Neural cell (in vitro differentiated cells): ENCODE results near the gene NUP155. TPM values are rescaled to one million over a fixed set of nuclear protein-coding genes. Genes with fewer than 3 reads are reported as not detected.

ENCODE experiments used
- H2AFZ ChIP-seq: fragments of 200-600, 300-800 bp; sonication (generic), shearing (Covaris generic); 2 replicates; pipeline ENCODE4 v1.6.0; 2014; ENCODE audit warnings: low read depth, mild to moderate bottlenecking, antibody characterized with exemption, low read length, moderate library complexity
- H3F3A ChIP-seq: fragments of 200-600 bp; shearing (Covaris generic); 2 replicates; pipeline ENCODE4 v1.6.1; 2016; ENCODE audit warnings: mild to moderate bottlenecking, moderate library complexity, mixed read lengths, antibody characterized with exemption, low read length; ENCODE audit not compliant: insufficient read depth, poor library complexity, severe bottlenecking
- H3K27ac ChIP-seq: fragments of 200-600, 300-800 bp; sonication (generic), shearing (Covaris generic); 2 replicates; pipeline ENCODE4 v1.5.1; 2014; ENCODE audit warnings: mild to moderate bottlenecking, low read length, moderate library complexity
- H3K27me3 ChIP-seq: fragments of 300-800, 200-600 bp; sonication (generic), shearing (Covaris generic); 2 replicates; pipeline ENCODE4 v1.6.0; 2014; ENCODE audit warnings: mild to moderate bottlenecking, low read depth, low read length, moderate library complexity; ENCODE audit not compliant: insufficient read depth
- H3K36me3 ChIP-seq: fragments of 300-800, 200-600 bp; sonication (generic), shearing (Covaris generic); 2 replicates; pipeline ENCODE4 v1.5.1; 2014; ENCODE audit warnings: mild to moderate bottlenecking, antibody characterized with exemption, low read length, moderate library complexity; ENCODE audit not compliant: insufficient read depth
- H3K4me2 ChIP-seq: fragments of 300-800, 200-600 bp; sonication (generic), shearing (Covaris generic); 2 replicates; pipeline ENCODE4 v1.6.0; 2014; ENCODE audit warnings: mild to moderate bottlenecking, low read length
- H3K4me3 ChIP-seq: fragments of 300-800, 200-600 bp; sonication (generic), shearing (Covaris generic); 2 replicates; pipeline ENCODE4 v1.5.1; 2014; ENCODE audit warnings: mild to moderate bottlenecking, low read length, moderate library complexity
- H3K79me2 ChIP-seq: fragments of 200-600 bp; shearing (Covaris generic); replicated peaks from 2 replicates; pipeline ENCODE4 v1.6.0; 2014; ENCODE audit warnings: mild to moderate bottlenecking, low read length, moderate library complexity; ENCODE audit not compliant: insufficient read depth
- H3K9ac ChIP-seq: fragments of 300-800, 200-600 bp; sonication (generic), shearing (Covaris generic); 2 replicates; pipeline ENCODE4 v1.6.1; 2016; ENCODE audit warnings: mild to moderate bottlenecking, low read length, mixed read lengths
- H3K9me2 ChIP-seq: fragments of 200-600 bp; shearing (Covaris generic); 2 replicates; pipeline ENCODE4 v1.6.1; 2016; ENCODE audit warnings: mild to moderate bottlenecking, low read length, mixed read lengths; ENCODE audit not compliant: insufficient read depth
- H3K9me3 ChIP-seq: fragments of 200-600, 300-800 bp; sonication (generic), shearing (Covaris generic); 2 replicates; pipeline ENCODE4 v1.6.1; 2016; ENCODE audit warnings: mild to moderate bottlenecking, mixed run types, low read length, moderate library complexity, mixed read lengths
- H4K20me1 ChIP-seq: fragments of 200-600 bp; shearing (Covaris generic); 2 replicates; pipeline ENCODE4 v1.6.1; 2016; ENCODE audit warnings: mild to moderate bottlenecking, mixed run types; ENCODE audit not compliant: insufficient read depth
- CTCF ChIP-seq: fragments of 450-650 bp; IDR thresholded peaks from 2 replicates; pipeline ENCODE4 v1.5.1; 2014; ENCODE audit warnings: antibody characterized with exemption, mild to moderate bottlenecking, moderate library complexity; ENCODE audit not compliant: poor library complexity, severe bottlenecking
- EP300 ChIP-seq: fragments of 450-650 bp; conservative IDR thresholded peaks from 2 replicates; pipeline ENCODE4 v1.6.1; 2014; ENCODE audit warnings: antibody characterized with exemption, mild to moderate bottlenecking, moderate library complexity; ENCODE audit not compliant: poor library complexity, severe bottlenecking
- EZH2 ChIP-seq: fragments of 200-600, 300-800 bp; shearing (Covaris generic), sonication (generic); IDR thresholded peaks from 2 replicates; pipeline ENCODE4 v1.6.1; 2014; ENCODE audit warnings: antibody characterized with exemption, low read length, borderline replicate concordance, mild to moderate bottlenecking; ENCODE audit not compliant: insufficient read depth, poor library complexity, severe bottlenecking
- MXI1 ChIP-seq: fragments of 450-650 bp; conservative IDR thresholded peaks from 2 replicates; pipeline ENCODE4 v1.6.1; 2014; ENCODE audit warnings: antibody characterized with exemption, mild to moderate bottlenecking; ENCODE audit not compliant: poor library complexity, severe bottlenecking
- POLR2AphosphoS5 ChIP-seq: IDR thresholded peaks from 2 replicates; pipeline ENCODE4 v1.6.1; 2012
- RAD21 ChIP-seq: fragments of 450-650 bp; conservative IDR thresholded peaks from 2 replicates; pipeline ENCODE4 v1.6.1; 2014; ENCODE audit warnings: antibody characterized with exemption, mild to moderate bottlenecking, moderate library complexity
- REST ChIP-seq: IDR thresholded peaks from 2 replicates; pipeline ENCODE4 v1.6.1; 2012; ENCODE audit warnings: borderline replicate concordance
- SMC3 ChIP-seq: fragments of 450-650 bp; conservative IDR thresholded peaks from 2 replicates; pipeline ENCODE4 v1.6.1; 2014; ENCODE audit warnings: antibody characterized with exemption, mild to moderate bottlenecking, moderate library complexity; ENCODE audit not compliant: poor library complexity
- TAF1 ChIP-seq: IDR thresholded peaks from 2 replicates; pipeline ENCODE4 v1.6.1; 2012; ENCODE audit warnings: low read depth
- polyA plus RNA-seq: library from polyadenylated mRNA; depleted of rRNA; stranded (reverse); fragments of >200 nt; gene quantifications from 2 replicates; pipeline ENCODE4 v1.2.3, GENCODE V29; 2014

The NUP155 gene
- polyA plus RNA-seq, 1 donor from 2014 or later: 15.9 TPM

DNA sequence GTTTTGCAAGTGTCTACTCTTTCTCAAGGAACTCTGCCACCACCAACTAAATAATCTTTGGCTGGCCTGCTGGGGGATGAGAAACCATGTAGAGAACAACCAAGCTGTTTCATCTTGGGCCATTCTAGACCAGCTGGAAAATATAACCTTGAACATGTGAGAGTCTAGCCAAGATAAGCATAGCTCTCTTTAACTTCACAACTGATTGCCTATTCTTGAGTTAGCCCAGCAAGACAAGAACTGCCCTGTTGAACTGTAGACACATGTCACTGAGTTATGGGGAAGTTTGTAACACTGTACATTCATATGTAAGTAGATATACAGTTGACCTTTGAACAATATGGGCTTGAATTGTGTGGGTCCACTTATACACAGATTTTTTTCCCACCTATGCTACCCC, 44.4 kb downstream of the NUP155 start:
- Histone ChIP-seq H3K9me2 (no peaks in the 10 kb centered on the region), H3K4me2 (no peak overlapping the region), H3K79me2 (no peaks in the 10 kb centered on the region), H3K27me3 (no peaks in the 10 kb centered on the region), H3K9me3 (no peaks in the 10 kb centered on the region), H4K20me1 (no peaks in the 10 kb centered on the region), H3F3A (no peaks in the 10 kb centered on the region), H3K27ac (no peak overlapping the region), H3K4me3 (no peak overlapping the region), H3K9ac (no peak overlapping the region), H3K36me3 (no peaks in the 10 kb centered on the region), H2AFZ (no peak overlapping the region)
- TF ChIP-seq MXI1 (no peak), SMC3 (no peak), TAF1 (no peak), CTCF (no peak), POLR2AphosphoS5 (no peak), REST (no peak), RAD21 (no peak), EP300 (no peak), EZH2 (no peak)

DNA sequence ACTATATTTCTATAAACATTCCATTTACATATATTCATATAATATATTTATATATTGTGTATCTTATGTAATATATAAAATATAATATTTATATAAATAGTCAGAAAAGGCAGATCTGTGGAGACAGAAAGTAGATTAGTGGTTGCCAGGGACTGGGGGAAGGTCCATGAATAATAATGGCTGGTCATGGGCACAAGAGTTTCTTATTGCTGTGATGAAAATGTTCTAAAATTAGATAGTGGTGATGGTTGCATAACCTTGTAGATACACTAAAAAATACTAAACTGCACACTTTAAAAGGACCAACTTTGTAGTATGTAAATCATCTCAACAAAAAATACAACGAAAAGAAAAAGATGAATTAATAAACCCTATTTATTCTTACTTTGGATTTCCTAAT, 47.3 kb downstream of the NUP155 start:
- TF ChIP-seq RAD21: no peak
- TF ChIP-seq CTCF: no peak
- TF ChIP-seq POLR2AphosphoS5: no peak
- no peak for TF ChIP-seq EP300
- no peak for TF ChIP-seq MXI1
- no peak for TF ChIP-seq TAF1
- no peak for TF ChIP-seq EZH2
- no peak for TF ChIP-seq REST
- no peak for TF ChIP-seq SMC3
- no peaks in the 10 kb centered on the region for H3K79me2 ChIP-seq
- H3K36me3 ChIP-seq: no peaks in the 10 kb centered on the region

More for the DNA sequence above, 47.3 kb downstream of the NUP155 start:
- Histone ChIP-seq H3K4me2 (no peak overlapping the region), H3K27me3 (no peaks in the 10 kb centered on the region), H4K20me1 (no peaks in the 10 kb centered on the region), H2AFZ (no peak overlapping the region), H3K9me3 (no peaks in the 10 kb centered on the region), H3F3A (no peaks in the 10 kb centered on the region), H3K9me2 (no peaks in the 10 kb centered on the region), H3K27ac (no peak overlapping the region), H3K9ac (no peak overlapping the region), H3K4me3 (no peak overlapping the region)
